Measurements from ENCODE around the gene EDEM1.
"Not testable (repeated sequence)": the region's sequence is repeated elsewhere in the genome, so short reads cannot be mapped to it uniquely, and the experiment has no call there.

Gene EDEM1

GRCh38 chr3:5232570-5232969 is 45.1 kb downstream of the EDEM1 start:
- no peak for DNase-seq (ENCODE audit: low spot score)

GRCh38 chr3:5233026-5233425 is 45.5 kb downstream of the EDEM1 start:
- DNase-seq (ENCODE audit: low spot score), result no peak

- no peak for DNase-seq (ENCODE audit: low spot score)
Observed at GRCh38 chr3:5235655-5236054, 48.1 kb downstream of the EDEM1 start.

- DNase-seq (ENCODE audit: low spot score), result no peak
Observed at GRCh38 chr3:5238545-5238944, 51.0 kb downstream of the EDEM1 start.

- DNase-seq (ENCODE audit: low spot score), result no peak
Observed at GRCh38 chr3:5239602-5240001, 52.1 kb downstream of the EDEM1 start.

- DNase-seq (ENCODE audit: low spot score), result no peak
Observed at GRCh38 chr3:5240740-5241139, 53.2 kb downstream of the EDEM1 start.

GRCh38 chr3:5242785-5243184 is 55.3 kb downstream of the EDEM1 start:
- not testable (repeated sequence) for DNase-seq (ENCODE audit: low spot score)

GRCh38 chr3:5245927-5246326 is 58.4 kb downstream of the EDEM1 start:
- no peak for DNase-seq (ENCODE audit: low spot score)

- DNase-seq (ENCODE audit: low spot score), result no peak
Observed at GRCh38 chr3:5248822-5249221, 61.3 kb downstream of the EDEM1 start.

- no peak for DNase-seq (ENCODE audit: low spot score)
Observed at GRCh38 chr3:5250467-5251195, 63.1 kb downstream of the EDEM1 start.

GRCh38 chr3:5251196-5251583 is 63.7 kb downstream of the EDEM1 start:
- DNase-seq (ENCODE audit: low spot score), result no peak

- no peak for DNase-seq (ENCODE audit: low spot score)
Observed at GRCh38 chr3:5252131-5252530, 64.6 kb downstream of the EDEM1 start.

GRCh38 chr3:5254281-5255048 is 67.0 kb downstream of the EDEM1 start:
- no peak for DNase-seq (ENCODE audit: low spot score)

- no peak for DNase-seq (ENCODE audit: low spot score)
Observed at GRCh38 chr3:5255404-5256344, 68.2 kb downstream of the EDEM1 start.

- DNase-seq (ENCODE audit: low spot score), result no peak
Observed at GRCh38 chr3:5258526-5258925, 71.0 kb downstream of the EDEM1 start.

- DNase-seq (ENCODE audit: low spot score), result no peak
Observed at GRCh38 chr3:5260992-5261501, 73.5 kb downstream of the EDEM1 start.

- no peak for DNase-seq (ENCODE audit: low spot score)
Observed at GRCh38 chr3:5262507-5262906, 75.0 kb downstream of the EDEM1 start.

- DNase-seq (ENCODE audit: low spot score), result no peak
Observed at GRCh38 chr3:5264093-5264600, 76.6 kb downstream of the EDEM1 start.

GRCh38 chr3:5264896-5265770 is 77.6 kb downstream of the EDEM1 start:
- DNase-seq (ENCODE audit: low spot score), result no peak

GRCh38 chr3:5267252-5267651 is 79.7 kb downstream of the EDEM1 start:
- DNase-seq (ENCODE audit: low spot score), result no peak

- DNase-seq (ENCODE audit: low spot score), result no peak
Observed at GRCh38 chr3:5267889-5268288, 80.4 kb downstream of the EDEM1 start.
